Measurements from ENCODE around the gene ENTREP1.
A peak's percentile ranks its signal among the peaks of the same experiment; 100 is the strongest.
"Not testable (repeated sequence)": the region's sequence is repeated elsewhere in the genome, so short reads cannot be mapped to it uniquely, and the experiment has no call there.

The ENTREP1 gene

GRCh38 chr9:69409936-69410335, 84.9 kb downstream of the ENTREP1 start:
- DNase-seq (ENCODE audit: low read depth) = not testable (repeated sequence)

- no peak for DNase-seq (ENCODE audit: low read depth)
Observed at GRCh38 chr9:69411246-69411645, 86.2 kb downstream of the ENTREP1 start.

- no peak for DNase-seq (ENCODE audit: low read depth)
Observed at GRCh38 chr9:69411931-69412740, 87.1 kb downstream of the ENTREP1 start.

- DNase-seq (ENCODE audit: low read depth) = peak; percentile 69
Observed at GRCh38 chr9:69412741-69413150, 87.7 kb downstream of the ENTREP1 start.

- DNase-seq (ENCODE audit: low read depth) = no peak
Observed at GRCh38 chr9:69420611-69421270, 95.7 kb downstream of the ENTREP1 start.

GRCh38 chr9:69421908-69422801, 97.1 kb downstream of the ENTREP1 start:
- peak; percentile 52 for DNase-seq (ENCODE audit: low read depth)

GRCh38 chr9:69425136-69425801, 100.3 kb downstream of the ENTREP1 start:
- DNase-seq (ENCODE audit: low read depth) = no peak

- no peak for DNase-seq (ENCODE audit: low read depth)
Observed at GRCh38 chr9:69427286-69427685, 102.3 kb downstream of the ENTREP1 start.

- DNase-seq (ENCODE audit: low read depth) = no peak
Observed at GRCh38 chr9:69428017-69428785, 103.2 kb downstream of the ENTREP1 start.

- no peak for DNase-seq (ENCODE audit: low read depth)
Observed at GRCh38 chr9:69429281-69429680, 104.3 kb downstream of the ENTREP1 start.

GRCh38 chr9:69430206-69430605, 105.2 kb downstream of the ENTREP1 start:
- no peak for DNase-seq (ENCODE audit: low read depth)

GRCh38 chr9:69431203-69431602, 106.2 kb downstream of the ENTREP1 start:
- DNase-seq (ENCODE audit: low read depth) = no peak

GRCh38 chr9:69431777-69432176, 106.8 kb downstream of the ENTREP1 start:
- DNase-seq (ENCODE audit: low read depth) = no peak

GRCh38 chr9:69432623-69433022, 107.6 kb downstream of the ENTREP1 start:
- DNase-seq (ENCODE audit: low read depth) = no peak

- DNase-seq (ENCODE audit: low read depth) = no peak
Observed at GRCh38 chr9:69433392-69433791, 108.4 kb downstream of the ENTREP1 start.

GRCh38 chr9:69433968-69434367, 109.0 kb downstream of the ENTREP1 start:
- no peak for DNase-seq (ENCODE audit: low read depth)

- DNase-seq (ENCODE audit: low read depth) = not testable (repeated sequence)
Observed at GRCh38 chr9:69439654-69440053, 114.6 kb downstream of the ENTREP1 start.

- not testable (repeated sequence) for DNase-seq (ENCODE audit: low read depth)
Observed at GRCh38 chr9:69440254-69440955, 115.4 kb downstream of the ENTREP1 start.

Measured in iris pigment epithelial cell (primary cell).